GM12875 (cell line): Measurements from ENCODE around the gene POC5.
A peak's percentile ranks its signal among the peaks of the same experiment; 100 is the strongest.

ENCODE experiments used
- H3K4me3 ChIP-seq: one replicate; pipeline ENCODE4 v1.5.1; 2011; ENCODE audit warnings: low read depth, low read length, control low read depth
- TF ChIP-seq, protein P1 (sequence below): IDR thresholded peaks from 2 replicates; pipeline ENCODE4 v1.5.1; 2011; ENCODE audit warnings: low read depth, mild to moderate bottlenecking, control low read depth, inconsistent platforms, low read length, moderate library complexity, borderline replicate concordance; ENCODE audit not compliant: insufficient read depth

POC5 gene, protein sequence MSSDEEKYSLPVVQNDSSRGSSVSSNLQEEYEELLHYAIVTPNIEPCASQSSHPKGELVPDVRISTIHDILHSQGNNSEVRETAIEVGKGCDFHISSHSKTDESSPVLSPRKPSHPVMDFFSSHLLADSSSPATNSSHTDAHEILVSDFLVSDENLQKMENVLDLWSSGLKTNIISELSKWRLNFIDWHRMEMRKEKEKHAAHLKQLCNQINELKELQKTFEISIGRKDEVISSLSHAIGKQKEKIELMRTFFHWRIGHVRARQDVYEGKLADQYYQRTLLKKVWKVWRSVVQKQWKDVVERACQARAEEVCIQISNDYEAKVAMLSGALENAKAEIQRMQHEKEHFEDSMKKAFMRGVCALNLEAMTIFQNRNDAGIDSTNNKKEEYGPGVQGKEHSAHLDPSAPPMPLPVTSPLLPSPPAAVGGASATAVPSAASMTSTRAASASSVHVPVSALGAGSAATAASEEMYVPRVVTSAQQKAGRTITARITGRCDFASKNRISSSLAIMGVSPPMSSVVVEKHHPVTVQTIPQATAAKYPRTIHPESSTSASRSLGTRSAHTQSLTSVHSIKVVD

DNA sequence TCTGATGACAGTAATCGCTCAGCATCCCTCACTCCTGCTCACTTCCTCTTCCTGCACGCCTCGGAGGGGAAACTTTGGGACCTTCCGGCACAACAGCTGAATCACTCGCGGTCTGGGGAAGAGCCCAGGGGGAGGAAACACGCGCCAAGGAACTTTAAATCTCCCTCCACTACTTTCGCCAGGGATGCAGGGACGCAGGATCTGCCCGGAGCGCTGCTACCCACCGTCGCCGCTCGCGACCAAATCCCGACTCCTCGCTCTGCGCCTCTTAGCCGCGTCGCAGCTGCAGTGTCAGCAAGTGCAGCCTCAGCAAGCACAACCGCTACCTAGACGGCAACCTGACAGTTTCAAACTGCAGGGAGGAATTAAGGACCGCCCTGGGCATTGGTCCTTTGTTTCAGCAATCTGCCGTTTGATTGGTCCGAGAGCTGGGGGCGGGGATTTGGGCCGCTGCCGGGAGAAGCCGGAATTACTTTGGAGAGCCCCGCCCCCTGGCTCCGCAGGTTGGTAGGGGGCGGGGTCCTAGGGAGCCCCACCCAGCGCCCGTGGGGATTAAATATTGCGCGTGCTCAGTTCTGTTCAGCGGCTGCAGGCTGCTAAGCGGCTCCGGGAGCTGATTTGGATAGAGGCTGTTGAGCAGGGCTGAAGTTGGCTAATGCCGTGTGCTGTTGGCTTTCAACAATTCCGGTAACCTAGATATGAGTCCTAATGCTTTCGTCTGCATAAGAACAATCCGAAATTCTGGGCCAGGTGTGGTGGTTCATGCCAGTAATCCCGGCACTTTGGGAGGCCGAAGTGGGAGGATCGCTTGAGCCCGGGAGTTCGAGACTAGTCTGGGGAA lies at the start of gene POC5:
Gene POC5 (minus strand): TSS at position 356 of the 841 bp plus-strand sequence. CDS start 4,500 bp downstream, outside the sequence.
- TF ChIP-seq, protein P1, sequence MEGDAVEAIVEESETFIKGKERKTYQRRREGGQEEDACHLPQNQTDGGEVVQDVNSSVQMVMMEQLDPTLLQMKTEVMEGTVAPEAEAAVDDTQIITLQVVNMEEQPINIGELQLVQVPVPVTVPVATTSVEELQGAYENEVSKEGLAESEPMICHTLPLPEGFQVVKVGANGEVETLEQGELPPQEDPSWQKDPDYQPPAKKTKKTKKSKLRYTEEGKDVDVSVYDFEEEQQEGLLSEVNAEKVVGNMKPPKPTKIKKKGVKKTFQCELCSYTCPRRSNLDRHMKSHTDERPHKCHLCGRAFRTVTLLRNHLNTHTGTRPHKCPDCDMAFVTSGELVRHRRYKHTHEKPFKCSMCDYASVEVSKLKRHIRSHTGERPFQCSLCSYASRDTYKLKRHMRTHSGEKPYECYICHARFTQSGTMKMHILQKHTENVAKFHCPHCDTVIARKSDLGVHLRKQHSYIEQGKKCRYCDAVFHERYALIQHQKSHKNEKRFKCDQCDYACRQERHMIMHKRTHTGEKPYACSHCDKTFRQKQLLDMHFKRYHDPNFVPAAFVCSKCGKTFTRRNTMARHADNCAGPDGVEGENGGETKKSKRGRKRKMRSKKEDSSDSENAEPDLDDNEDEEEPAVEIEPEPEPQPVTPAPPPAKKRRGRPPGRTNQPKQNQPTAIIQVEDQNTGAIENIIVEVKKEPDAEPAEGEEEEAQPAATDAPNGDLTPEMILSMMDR, result no peak
- peak within 1 kb of the TSS; percentile 77 for H3K4me3 ChIP-seq

DNA sequence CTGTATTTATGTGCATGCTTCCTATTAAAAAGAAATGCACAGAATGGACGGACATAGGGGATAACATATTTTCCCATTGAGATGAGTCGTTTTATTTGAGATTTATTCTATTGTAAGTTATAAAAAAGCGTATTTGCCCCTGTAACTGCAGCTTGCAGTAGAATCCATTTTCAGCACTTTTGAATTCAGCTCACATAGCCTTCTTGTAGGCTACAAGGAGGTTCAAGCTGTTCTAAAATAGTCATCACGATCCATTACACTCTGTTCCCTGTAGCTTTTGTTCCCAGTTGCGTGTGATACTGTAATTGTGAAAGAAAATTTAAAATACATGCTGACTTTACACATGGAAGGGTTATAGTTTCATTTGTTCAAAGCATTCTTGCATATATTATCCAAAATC lies 40.9 kb upstream of the POC5 start:
- H3K4me3 ChIP-seq, result no peak overlapping the region

DNA sequence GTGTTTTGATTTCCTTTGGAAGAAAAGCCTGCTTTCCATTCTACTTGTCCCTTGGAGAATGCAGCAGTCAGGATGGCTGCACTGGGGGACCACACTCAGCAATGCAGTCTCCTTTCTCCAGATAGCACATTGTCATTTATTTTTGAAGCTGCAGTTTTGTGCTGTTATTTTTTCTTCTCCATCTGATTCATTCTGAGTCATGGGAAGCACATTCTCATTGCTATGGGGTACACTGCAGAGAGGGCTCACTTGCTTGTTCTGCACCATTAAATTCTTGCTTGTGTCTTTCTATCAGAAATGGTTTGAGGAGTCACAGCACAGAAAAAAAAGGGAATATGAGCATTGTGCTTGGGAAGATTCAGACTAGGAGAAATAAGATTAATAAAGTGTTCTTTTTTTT lies 39.7 kb upstream of the POC5 start:
- H3K4me3 ChIP-seq, result no peak overlapping the region
- TF ChIP-seq, protein P1, result no peak

More for the DNA sequence above, 40.9 kb upstream of the POC5 start:
- TF ChIP-seq, protein P1, result no peak

DNA sequence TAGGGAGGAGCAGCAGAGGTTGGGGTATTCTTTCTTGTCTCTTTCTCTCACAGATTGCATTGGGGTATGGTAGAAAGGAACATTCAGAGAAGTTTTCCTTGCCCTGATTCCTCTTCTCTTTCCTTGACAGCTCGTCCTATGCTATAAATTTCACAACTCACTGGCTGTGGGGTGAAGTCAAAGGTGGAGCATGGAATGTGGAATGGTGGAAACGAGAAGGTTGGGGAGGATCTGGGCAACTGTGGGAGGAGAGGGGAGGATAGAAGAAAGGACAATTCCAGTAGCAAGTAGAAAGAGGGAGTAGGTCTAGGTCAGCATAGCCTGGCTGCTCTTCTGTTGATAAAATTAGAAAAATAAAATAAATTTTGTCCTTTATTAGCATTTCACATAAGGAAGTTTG lies 39.0 kb upstream of the POC5 start:
- TF ChIP-seq, protein P1, result no peak
- no peak overlapping the region for H3K4me3 ChIP-seq

DNA sequence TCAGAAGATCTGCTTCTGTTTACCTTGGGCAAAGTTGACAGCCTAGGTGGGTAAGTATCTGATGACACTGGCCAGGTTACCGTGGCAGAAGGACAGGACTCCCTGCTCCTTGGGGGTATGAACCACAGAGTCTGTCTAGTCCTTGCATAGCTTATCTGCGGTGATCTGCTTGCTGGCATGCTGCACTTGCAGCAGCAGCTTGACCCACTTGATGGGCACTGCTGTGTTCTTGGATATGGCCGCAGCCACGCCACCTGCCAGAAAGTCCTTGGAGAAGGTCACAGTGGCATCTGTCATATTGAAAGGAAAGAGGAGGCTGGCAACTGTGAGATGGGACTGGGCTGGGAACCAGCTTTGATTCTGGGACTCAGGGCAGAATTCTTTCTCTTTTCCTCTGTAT lies 35.9 kb upstream of the POC5 start:
- TF ChIP-seq, protein P1, result no peak
- no peak overlapping the region for H3K4me3 ChIP-seq

DNA sequence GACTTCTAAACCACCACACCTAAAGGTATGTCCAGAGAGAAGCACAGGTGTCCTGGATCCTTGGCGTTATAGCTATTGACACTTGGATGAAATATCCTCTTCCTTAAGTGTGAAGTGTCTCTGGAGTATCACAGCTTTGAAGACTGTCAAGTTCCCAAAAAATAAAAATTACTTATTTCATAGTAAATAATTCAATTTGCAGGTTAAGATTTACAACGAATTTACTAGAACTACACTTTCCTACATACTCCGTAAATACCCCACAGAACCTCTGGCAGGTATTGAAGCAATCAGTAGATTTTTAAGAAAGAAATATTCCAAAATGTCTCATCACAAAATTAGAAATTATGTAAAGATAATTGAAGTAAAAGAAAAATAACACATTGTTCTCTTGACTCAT lies 27.1 kb upstream of the POC5 start:
- H3K4me3 ChIP-seq, result no peak overlapping the region
- TF ChIP-seq, protein P1, result no peak
